Stimulated activated CD4-positive, alpha-beta T cell treated with anti-CD3 and anti-CD28 coated beads, Interleukin-4, amount 100 ng/mL, for 4 hours (primary cell): ENCODE data around the gene PGM2L1.
A peak's percentile ranks its signal among the peaks of the same experiment; 100 is the strongest.
"Not testable (repeated sequence)": the region's sequence is repeated elsewhere in the genome, so short reads cannot be mapped to it uniquely, and the experiment has no call there.

Source experiments
- DNase-seq, 2 experiments: peaks; one replicate each; pipeline ENCODE4 v3.0.0-alpha.2; 2020

Gene PGM2L1

GRCh38 chr11:74332291-74332690, 65.9 kb downstream of the PGM2L1 start:
- DNase-seq, result no peak

- DNase-seq, result not testable (repeated sequence)
These were observed 67.2 kb downstream of the PGM2L1 start for GRCh38 chr11:74331000-74331399.

GRCh38 chr11:74330075-74330858, 68.0 kb downstream of the PGM2L1 start:
- no peak for DNase-seq

DNA sequence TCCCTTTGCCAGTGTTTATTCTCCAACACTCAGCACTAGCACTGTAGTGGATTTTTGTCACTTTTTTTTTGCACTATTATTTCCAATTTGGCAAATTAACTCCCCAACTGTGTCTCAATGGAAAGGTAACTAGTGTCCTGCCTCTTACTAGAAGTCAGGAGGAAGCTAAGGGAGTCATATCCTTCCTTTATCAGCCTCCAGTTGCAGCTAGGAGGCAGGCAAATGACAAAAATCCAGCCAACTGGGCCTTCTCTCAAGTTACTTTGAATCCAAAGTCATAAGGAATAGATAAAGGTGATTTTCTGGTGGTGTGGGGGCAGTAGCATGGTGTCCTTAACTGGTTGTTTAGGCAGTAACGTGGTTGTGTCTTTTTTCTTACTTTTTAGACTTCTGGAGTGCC, 71.2 kb downstream of the PGM2L1 start:
- DNase-seq, result no peak

DNA sequence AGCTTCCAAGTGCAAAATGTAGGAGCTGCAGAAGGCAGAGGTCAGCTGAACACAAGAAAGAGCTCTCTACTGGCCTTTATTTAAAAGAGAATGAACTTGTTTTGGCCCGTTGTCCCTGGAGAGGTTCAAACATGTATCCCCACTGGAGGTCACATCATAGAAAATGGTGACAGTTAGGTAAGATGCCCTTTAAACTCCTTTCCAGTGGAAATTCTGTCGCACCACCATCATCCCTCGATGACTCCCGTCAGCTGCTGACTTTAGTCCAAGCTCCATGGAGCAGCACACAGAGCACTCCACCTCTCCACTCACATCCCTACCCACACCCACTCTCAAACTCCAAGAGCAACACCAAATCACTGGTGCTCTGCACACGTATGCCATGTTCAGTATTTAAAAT, 71.6 kb downstream of the PGM2L1 start:
- DNase-seq, result no peak

DNA sequence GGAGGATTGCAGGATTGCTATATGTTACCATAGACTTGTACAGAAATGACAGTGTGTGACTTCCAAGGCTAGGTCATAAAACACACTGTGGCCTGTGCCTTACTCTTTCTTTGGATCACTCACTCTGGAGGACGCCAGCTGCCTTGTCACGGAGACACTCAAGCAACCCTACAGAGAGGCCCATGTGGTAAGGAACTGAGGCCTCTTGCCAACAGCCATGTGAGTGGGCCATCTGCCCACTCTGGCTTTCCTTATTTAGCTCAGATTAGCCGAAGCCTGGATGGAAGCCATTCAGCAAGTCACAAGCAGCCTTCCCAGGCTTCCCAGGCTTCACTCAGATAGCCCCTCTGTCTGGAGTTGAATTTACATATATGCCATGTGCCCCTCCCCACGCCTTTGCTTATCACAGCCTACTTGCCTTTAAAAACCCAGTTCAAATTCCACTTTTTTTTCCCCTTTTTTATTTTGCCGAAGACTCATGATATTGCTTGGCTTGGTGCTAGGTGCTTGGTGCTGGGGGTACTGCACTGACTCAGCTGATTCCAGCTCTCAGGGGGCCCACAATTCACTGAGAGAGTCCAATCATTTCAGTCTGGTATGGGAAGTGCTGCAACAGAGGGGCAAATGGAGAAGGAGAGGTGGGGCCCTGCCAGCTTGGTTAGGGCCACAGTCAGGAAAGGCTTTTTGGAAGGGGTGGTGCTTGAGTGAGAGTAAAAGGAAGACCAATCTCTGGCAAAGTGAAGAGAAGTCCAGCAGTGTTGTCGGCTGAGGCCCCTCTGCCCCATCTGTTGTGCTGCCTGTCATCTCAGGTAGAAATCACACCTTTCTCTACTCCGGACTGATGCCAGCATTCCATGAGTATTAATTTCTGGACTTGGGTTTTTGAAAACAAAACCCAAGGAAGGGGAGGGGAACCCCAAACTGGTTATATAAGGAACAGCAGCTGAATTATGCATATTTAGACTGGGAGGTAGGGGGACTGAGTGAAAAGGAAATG, 72.3 kb downstream of the PGM2L1 start:
- no peak for DNase-seq

- no peak for DNase-seq
These were observed 75.6 kb downstream of the PGM2L1 start for GRCh38 chr11:74322667-74323066.

DNA sequence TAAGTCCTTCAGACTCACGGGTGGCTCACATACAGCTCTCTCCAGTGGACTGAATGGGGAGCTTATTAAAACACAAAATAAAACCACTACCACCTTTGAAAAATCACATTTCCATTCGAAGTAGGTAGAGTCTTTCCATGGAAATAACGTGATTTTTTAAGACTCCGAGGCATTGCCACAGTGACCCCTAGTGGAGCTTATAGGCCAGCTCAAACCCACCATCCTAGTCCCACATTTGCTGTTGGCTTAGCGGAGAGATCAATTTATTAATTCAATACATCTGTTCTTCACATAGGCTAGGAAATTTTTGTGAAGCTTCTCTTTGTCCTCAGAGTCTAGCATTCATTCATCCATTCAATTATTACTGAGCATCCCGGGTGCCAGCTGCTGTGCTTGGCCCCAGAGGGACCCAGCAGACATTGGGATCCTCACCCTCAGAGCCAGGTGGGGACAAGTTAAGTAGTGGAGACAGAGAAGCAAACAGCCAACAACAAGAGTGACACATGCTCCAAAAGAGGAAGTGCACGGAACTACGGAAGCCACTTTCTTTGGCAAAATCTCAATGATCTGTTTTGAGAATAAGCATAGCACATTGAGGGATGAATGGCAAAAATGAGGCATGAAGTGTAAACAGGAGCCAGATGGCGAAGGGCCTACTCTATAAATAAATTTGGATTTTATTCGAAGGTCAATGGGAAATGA, 76.6 kb downstream of the PGM2L1 start:
- DNase-seq, result peak in 1 of 2 experiments; percentile 6

- DNase-seq, result no peak
These were observed 77.7 kb downstream of the PGM2L1 start for GRCh38 chr11:74320538-74320937.

GRCh38 chr11:74319139-74319816, 79.0 kb downstream of the PGM2L1 start:
- DNase-seq, result no peak

DNA sequence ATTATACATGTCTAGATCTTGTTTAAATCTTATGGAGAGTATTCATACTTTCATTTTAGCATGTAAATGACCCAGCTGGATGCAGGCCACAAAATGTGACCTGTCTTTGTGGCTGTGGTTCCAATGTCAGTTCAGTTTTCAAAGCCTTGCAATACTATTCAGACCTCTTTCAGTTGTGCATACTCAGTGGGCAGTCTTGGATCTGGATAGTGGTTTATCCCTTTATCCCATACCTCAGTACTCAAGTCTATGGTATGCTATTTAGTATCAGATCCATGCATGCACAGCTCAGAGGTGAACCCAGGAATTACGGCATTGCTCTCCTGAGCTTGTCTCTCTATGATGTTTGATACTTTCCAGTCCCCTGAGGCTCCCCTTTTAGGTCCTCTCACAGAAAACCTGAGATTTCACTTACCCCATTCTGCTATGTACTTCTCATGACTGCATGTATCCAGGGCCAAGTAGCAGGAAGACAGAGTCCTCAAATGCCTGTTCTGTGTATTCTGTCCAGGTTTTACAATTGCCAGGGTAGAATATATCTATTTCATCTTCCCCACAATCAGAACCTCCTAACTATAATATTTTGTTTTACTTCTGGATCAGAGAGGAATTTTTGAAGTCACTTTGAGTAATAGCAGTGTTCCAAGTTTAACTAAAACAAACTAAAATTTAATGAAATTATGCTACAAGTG, 79.8 kb downstream of the PGM2L1 start:
- no peak for DNase-seq

GRCh38 chr11:74316772-74317505, 81.3 kb downstream of the PGM2L1 start:
- DNase-seq, result no peak

DNA sequence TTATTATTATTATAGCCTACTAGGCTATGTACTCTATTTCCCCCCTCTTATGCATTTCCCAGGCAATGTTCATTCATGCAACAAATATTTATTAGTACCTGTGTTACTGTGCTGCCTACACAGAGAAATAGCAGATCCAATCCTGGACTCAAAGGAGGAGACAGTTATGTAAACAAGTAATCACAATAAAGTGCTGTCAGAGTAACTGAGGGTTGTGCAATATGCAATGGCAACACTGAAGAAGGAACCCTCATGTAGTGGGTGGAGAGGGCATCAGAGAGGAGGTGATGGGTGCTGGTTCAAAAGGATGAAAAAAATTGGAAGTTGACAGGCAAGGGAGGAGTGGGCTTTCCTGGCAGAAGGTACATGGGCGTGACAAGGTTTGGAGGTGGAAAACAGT, 85.9 kb downstream of the PGM2L1 start:
- DNase-seq, result no peak

DNA sequence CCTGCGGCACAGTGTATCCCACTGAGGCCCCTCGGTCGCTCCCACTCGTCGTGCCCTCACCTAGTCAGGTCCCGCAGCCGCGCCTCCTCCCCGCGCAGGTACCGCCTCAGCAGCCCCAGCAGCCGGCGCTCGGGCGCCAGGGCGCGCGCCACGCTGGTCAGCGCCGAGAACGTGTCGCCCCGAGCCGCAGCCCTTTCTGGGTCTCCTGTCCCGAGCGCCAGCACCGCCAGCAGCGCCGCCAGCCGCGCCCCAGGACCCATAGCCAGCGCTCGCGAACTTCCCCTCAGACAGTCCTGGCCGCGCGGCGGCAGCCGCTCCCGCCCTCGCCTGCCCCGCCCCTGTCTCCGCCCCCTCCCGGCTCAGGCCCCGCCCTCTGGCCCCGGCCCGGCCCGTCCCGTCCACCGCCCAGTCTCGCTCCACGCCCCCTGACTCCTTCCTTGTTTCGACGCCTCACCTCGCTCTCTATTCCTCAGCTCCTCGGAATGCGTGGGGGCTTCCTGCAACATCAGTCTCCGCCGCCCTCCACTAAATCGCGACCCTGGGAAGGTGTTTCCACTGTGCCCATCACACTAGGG, 86.8 kb downstream of the PGM2L1 start, which contains the start of gene P4HA3:
Gene P4HA3, minus strand, starts transcription at position 289 of the 575 bp plus-strand sequence. Its CDS starts 29 bp downstream, at position 260.
- peak; percentile 25 to 59 for DNase-seq

GRCh38 chr11:74310857-74311256, 87.4 kb downstream of the PGM2L1 start:
- DNase-seq, result no peak

DNA sequence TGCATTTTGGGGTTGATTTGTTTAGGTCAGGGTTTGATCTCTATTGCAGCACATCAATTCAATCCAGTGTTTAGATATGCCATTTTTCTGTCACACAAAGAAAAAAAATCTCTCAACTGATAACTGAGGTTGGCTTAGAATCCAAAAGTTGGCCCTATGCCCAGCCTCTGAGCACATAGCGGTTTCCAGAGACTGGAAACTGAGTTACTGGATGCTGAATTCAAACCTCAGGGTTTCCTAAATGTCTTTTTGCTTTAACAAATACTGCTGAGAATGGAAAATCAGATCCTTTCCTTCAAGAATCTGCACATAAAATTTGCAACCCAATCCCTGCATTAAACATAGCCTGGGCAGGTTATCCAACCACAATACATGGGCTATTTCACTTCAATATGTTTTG, 90.8 kb downstream of the PGM2L1 start:
- no peak for DNase-seq

GRCh38 chr11:74306435-74307175, 91.6 kb downstream of the PGM2L1 start:
- DNase-seq, result no peak

DNA sequence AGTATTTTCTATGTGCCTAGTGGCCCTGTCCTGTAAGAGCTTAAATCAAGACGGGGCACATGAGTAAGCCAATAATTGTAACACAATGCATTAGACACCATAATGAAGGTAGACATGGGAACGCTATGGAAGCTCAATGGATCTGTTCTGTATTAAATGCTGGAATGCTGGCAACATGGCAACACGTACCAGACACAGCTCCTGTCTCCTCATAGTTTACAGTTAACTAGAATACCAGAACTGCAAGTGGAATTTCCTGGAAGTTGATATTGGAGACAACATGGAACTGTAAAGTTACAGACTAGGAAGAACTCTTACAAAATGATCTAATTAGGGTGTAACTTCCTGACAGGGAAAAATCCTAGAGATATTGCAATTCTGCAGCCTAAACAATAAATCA, 99.2 kb downstream of the PGM2L1 start:
- no peak for DNase-seq

DNA sequence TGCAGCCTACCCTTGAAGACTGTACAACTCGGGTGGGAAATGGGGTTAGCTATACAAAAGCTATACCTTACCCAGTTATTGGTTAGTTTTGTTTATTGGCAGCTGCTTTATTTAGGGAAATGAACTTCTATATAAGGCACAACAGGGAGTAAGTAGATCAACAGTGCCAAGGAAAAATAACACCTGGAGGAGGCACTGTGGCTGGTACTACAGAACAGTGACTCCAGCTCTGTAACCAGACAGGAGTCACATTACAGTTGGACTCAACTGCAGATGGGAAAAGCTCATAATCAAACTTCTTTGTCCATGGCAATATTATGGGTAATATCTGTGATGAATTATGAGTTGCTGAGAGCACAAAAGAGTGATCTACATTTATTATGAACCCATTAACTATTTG, 100.7 kb downstream of the PGM2L1 start:
- no peak for DNase-seq

DNA sequence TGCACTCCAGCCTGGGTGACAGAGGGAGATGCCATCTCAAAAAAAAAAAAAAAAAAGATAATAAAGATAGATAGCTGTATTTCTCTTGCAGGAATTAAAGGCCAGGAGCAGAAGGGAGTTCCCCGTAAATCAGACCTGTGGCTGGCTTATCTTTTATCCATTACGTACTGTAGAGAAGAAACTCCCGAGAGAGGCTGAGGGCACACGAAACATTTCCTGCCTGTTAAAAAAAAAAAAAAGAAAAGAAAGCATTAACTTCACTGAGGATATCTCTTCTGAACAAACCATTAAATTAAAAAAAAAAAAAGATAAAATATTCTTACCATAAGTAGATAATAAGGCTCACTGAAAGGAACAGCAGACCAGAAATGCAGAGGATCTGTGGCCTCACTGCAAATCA, 109.3 kb downstream of the PGM2L1 start:
- no peak for DNase-seq
